GM20000 (cell line): Measurements from ENCODE around the gene PRMT7.
A peak's percentile ranks its signal among the peaks of the same experiment; 100 is the strongest.

Experiments
- DNase-seq: peaks from one replicate; pipeline ENCODE4 v3.0.0; 2012; ENCODE audit warnings: low spot score
- CTCF ChIP-seq: IDR thresholded peaks from 2 replicates; pipeline ENCODE4 v1.5.1; 2012; ENCODE audit warnings: mild to moderate bottlenecking, control low read depth; ENCODE audit errors: extremely low read depth, missing control alignments

The PRMT7 gene

GRCh38 chr16:68389750-68390371, 79.0 kb downstream of the PRMT7 start:
- no peak for TF ChIP-seq CTCF

GRCh38 chr16:68393333-68393732, 82.5 kb downstream of the PRMT7 start:
- TF ChIP-seq CTCF: no peak
- DNase-seq: no peak

More at GRCh38 chr16:68389750-68390371, 79.0 kb downstream of the PRMT7 start:
- no peak for DNase-seq

- no peak for TF ChIP-seq CTCF
Observed at GRCh38 chr16:68395167-68395786, 84.5 kb downstream of the PRMT7 start.

GRCh38 chr16:68395815-68396214, 85.0 kb downstream of the PRMT7 start:
- no peak for TF ChIP-seq CTCF
- DNase-seq: no peak

More at GRCh38 chr16:68395167-68395786, 84.5 kb downstream of the PRMT7 start:
- no peak for DNase-seq

GRCh38 chr16:68396481-68396880, 85.7 kb downstream of the PRMT7 start:
- no peak for DNase-seq
- peak; percentile 35 for TF ChIP-seq CTCF

- no peak for TF ChIP-seq CTCF
- DNase-seq: no peak
Observed at GRCh38 chr16:68397710-68398201, 86.9 kb downstream of the PRMT7 start.

GRCh38 chr16:68399456-68399855, 88.6 kb downstream of the PRMT7 start:
- no peak for TF ChIP-seq CTCF
- no peak for DNase-seq
